Natural killer cell (primary cell): ENCODE measurements around the gene STX5. TPM values are rescaled to one million over a fixed set of nuclear protein-coding genes. Genes with fewer than 3 reads are reported as not detected.
"Not testable (repeated sequence)": the region's sequence is repeated elsewhere in the genome, so short reads cannot be mapped to it uniquely, and the experiment has no call there.

Experiments used
- ATAC-seq, 3 donors: fragments of 150-1000 bp in 2 of 3; fragments of 200-7000 bp in 1 of 3; cut with Tn5 transposase; 1 replicate in 1 of 3; 2 replicates in 2 of 3; pipeline ENCODE4 v1.10.0; 2021; ENCODE audit warnings: mild to moderate bottlenecking in 2 of 3, moderate library complexity in 2 of 3
- DNase-seq, 2 donors: peaks; one replicate each; pipeline versions ENCODE4 v3.0.0 to v3.0.0-alpha.2; 2013 to 2021; ENCODE audit warnings: mixed read lengths in 1 of 2
- H3K27ac ChIP-seq: one replicate; pipeline ENCODE4 v1.5.1; 2013; ENCODE audit warnings: mild to moderate bottlenecking, low read length
- H3K27me3 ChIP-seq: one replicate; pipeline ENCODE4 v1.6.1; 2013; ENCODE audit warnings: low read length; ENCODE audit not compliant: control insufficient read depth, insufficient read depth
- H3K36me3 ChIP-seq: one replicate; pipeline ENCODE4 v1.6.1; 2013; ENCODE audit warnings: low read length; ENCODE audit not compliant: control insufficient read depth, insufficient read depth
- H3K4me1 ChIP-seq: one replicate; pipeline ENCODE4 v1.6.1; 2013; ENCODE audit warnings: low read length; ENCODE audit not compliant: control insufficient read depth, insufficient read depth
- H3K4me3 ChIP-seq: one replicate; pipeline ENCODE4 v1.5.1; 2013; ENCODE audit warnings: low read length
- H3K9me3 ChIP-seq: one replicate; pipeline ENCODE4 v1.6.1; 2013; ENCODE audit warnings: low read length; ENCODE audit not compliant: control insufficient read depth, insufficient read depth
- H3K27ac Mint-ChIP-seq, 2 donors: one replicate each; pipeline ENCODE4 v1.8.0; 2022; ENCODE audit warnings: mild to moderate bottlenecking in 2 of 2, mixed read lengths in 2 of 2, moderate library complexity in 1 of 2
- H3K27me3 Mint-ChIP-seq, 2 donors: one replicate each; pipeline ENCODE4 v1.8.0; 2022; ENCODE audit warnings: low read depth in 2 of 2, mixed read lengths in 2 of 2
- H3K36me3 Mint-ChIP-seq: one replicate; pipeline ENCODE4 v1.8.0; 2022; ENCODE audit warnings: mixed read lengths
- H3K4me1 Mint-ChIP-seq, 2 donors: one replicate each; pipeline ENCODE4 v1.8.0; 2022; ENCODE audit warnings: mixed read lengths in 2 of 2
- H3K4me3 Mint-ChIP-seq: one replicate; pipeline ENCODE4 v1.8.0; 2022; ENCODE audit warnings: mild to moderate bottlenecking, moderate library complexity, mixed read lengths
- H3K9me3 Mint-ChIP-seq, 2 donors: one replicate each; pipeline ENCODE4 v1.8.0; 2022; ENCODE audit warnings: mixed read lengths in 2 of 2
- WGBS: methylation state at CpG from one replicate; pipeline ENCODE4 v1.1.7; 2013; ENCODE audit warnings: missing lambda C conversion rate; ENCODE audit not compliant: insufficient coverage; 5-methylcytosine and 5-hydroxymethylcytosine counted together
- intact Hi-C: fragments of 100-400 bp; cut with micrococcal nuclease; formaldehyde crosslinking; loops from one replicate; pipeline ENCODE4 v1.14.2; 2022
- total RNA-seq, 4 donors: library from RNA; stranded (reverse); fragments of 120-200 nt in 1 of 4; gene quantifications; one replicate each; pipeline versions ENCODE4 v1.2.3 to v1.2.4, GENCODE V29; 2013 to 2022
- TF ChIP-seq, protein P1 (sequence below): fragments of 200-600 bp; IDR thresholded peaks from one replicate; pipeline ENCODE4 v1.8.0; 2022; ENCODE audit warnings: antibody characterized with exemption

The STX5 gene
- total RNA-seq, 3 donors from 2014 or later (not counting 1 experiment from before 2014, with no cell fraction given) = 138 to 171 (median 166) TPM

DNA sequence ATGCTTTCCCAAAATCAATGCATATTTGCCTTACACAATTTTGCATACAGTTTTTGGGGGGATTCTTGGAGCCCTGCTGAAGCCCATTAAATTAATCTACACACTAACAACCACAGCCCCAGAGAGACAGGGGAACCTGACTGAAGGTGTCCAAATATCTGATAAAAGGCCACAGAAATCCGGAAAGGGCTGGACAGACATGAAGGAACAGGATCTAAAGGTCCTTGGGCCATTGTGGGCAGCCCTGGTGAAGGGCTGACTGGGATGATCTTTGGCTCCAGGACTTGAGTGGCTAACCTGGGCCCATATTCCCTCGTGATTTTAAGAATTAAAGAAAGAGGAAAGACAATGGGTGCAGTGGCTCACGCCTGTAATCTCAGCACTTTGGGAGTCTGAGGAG is 14.3 kb upstream of the STX5 start:
- H3K27me3 ChIP-seq = no peaks in the 10 kb centered on the region
- no peak overlapping the region for H3K4me3 ChIP-seq
- ATAC-seq (no peak), DNase-seq (no peak)
- no peaks in the 10 kb centered on the region for H3K36me3 Mint-ChIP-seq
- intact Hi-C loops = no loop called here
- no peak overlapping the region for H3K4me3 Mint-ChIP-seq
- no peak overlapping the region for H3K27ac Mint-ChIP-seq
- no peaks in the 10 kb centered on the region for H3K9me3 Mint-ChIP-seq
- H3K27ac ChIP-seq = no peak overlapping the region
- H3K9me3 ChIP-seq = no peaks in the 10 kb centered on the region
- no peaks in the 10 kb centered on the region for H3K36me3 ChIP-seq
- WGBS = 86% methylated on average over 3 of the region's 3 CpGs
- no peaks in the 10 kb centered on the region for H3K4me1 Mint-ChIP-seq
- peaks cover 15% of the 10 kb centered on the region for H3K4me1 ChIP-seq
- TF ChIP-seq, protein P1, sequence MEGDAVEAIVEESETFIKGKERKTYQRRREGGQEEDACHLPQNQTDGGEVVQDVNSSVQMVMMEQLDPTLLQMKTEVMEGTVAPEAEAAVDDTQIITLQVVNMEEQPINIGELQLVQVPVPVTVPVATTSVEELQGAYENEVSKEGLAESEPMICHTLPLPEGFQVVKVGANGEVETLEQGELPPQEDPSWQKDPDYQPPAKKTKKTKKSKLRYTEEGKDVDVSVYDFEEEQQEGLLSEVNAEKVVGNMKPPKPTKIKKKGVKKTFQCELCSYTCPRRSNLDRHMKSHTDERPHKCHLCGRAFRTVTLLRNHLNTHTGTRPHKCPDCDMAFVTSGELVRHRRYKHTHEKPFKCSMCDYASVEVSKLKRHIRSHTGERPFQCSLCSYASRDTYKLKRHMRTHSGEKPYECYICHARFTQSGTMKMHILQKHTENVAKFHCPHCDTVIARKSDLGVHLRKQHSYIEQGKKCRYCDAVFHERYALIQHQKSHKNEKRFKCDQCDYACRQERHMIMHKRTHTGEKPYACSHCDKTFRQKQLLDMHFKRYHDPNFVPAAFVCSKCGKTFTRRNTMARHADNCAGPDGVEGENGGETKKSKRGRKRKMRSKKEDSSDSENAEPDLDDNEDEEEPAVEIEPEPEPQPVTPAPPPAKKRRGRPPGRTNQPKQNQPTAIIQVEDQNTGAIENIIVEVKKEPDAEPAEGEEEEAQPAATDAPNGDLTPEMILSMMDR = no peak
- H3K27me3 Mint-ChIP-seq = no peaks in the 10 kb centered on the region

DNA sequence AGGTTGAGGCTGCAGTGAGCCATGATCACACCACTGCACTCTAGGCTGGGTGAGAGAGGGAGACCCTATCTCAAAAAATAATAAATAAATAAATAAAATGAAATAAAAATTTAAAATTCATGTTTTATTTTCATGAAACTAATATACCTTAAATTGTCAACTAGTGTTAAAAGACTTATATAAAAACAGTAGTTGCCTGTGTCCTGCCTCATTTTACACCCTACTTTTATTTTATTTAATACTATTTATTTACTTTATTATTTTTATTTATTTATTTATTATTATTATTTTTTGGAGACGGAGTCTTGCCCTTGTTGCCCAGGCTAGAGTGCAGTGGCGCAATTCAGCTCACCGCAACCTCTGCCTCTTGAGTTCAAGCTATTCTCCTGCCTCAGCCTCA is 12.3 kb upstream of the STX5 start:
- H3K4me1 ChIP-seq = peaks cover 24% of the 10 kb centered on the region
- DNase-seq = no peak
- no peak overlapping the region for H3K4me3 ChIP-seq
- Mint-ChIP-seq H3K4me3 (no peak overlapping the region), H3K4me1 (peaks cover 7% of the 10 kb centered on the region in 2 donors), H3K27me3 (no peaks in the 10 kb centered on the region), H3K36me3 (no peaks in the 10 kb centered on the region), H3K9me3 (no peaks in the 10 kb centered on the region), H3K27ac (no peak overlapping the region)
- WGBS = 92% methylated on average over 3 of the region's 3 CpGs
- no peaks in the 10 kb centered on the region for H3K9me3 ChIP-seq
- H3K27me3 ChIP-seq = no peaks in the 10 kb centered on the region
- no peak overlapping the region for H3K27ac ChIP-seq
- no peak for ATAC-seq
- H3K36me3 ChIP-seq = no peaks in the 10 kb centered on the region
- TF ChIP-seq, protein P1 = no peak
- intact Hi-C loops = loop anchor here (5.0 kb wide), 2 partner anchors 137 to 287 kb away; partner anchors contain the start of genes BSCL2 and GNG3

DNA sequence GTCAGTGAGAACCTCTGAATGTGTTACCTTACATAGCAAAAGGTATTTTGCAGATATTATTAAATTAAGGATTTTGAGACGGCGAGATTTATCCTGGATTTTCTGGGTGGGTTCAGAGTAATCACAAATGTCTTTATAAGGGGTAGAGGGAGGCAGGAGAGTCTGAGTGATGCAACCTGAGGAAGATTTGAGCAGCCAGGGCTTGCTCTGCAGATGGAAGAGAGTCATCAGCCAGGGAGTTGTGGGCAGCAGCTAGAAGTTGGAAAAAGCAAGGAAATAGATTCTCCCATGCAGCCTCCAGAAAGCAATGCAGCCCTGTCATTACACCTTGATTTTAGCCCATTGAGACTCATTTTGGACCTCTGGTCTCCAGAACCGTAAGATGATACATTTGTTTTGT is 11.6 kb upstream of the STX5 start:
- H3K36me3 ChIP-seq = no peaks in the 10 kb centered on the region
- ATAC-seq = no peak
- 98% methylated on average over 3 of the region's 3 CpGs for WGBS
- no peaks in the 10 kb centered on the region for H3K27me3 Mint-ChIP-seq
- no peak overlapping the region for H3K27ac Mint-ChIP-seq
- no peaks in the 10 kb centered on the region for H3K36me3 Mint-ChIP-seq
- no peaks in the 10 kb centered on the region for H3K9me3 Mint-ChIP-seq
- H3K27me3 ChIP-seq = no peaks in the 10 kb centered on the region
- peaks cover 13% of the 10 kb centered on the region in 2 donors for H3K4me1 Mint-ChIP-seq
- peaks cover 30% of the 10 kb centered on the region for H3K4me1 ChIP-seq
- no peak for DNase-seq
- TF ChIP-seq, protein P1 = no peak
- H3K27ac ChIP-seq = no peak overlapping the region
- intact Hi-C loops = loop anchor here (5.0 kb wide), 2 partner anchors 136 to 286 kb away; partner anchors contain the start of genes BSCL2 and GNG3
- no peak overlapping the region for H3K4me3 ChIP-seq
- H3K9me3 ChIP-seq = no peaks in the 10 kb centered on the region
- H3K4me3 Mint-ChIP-seq = no peak overlapping the region

- H3K36me3 ChIP-seq, DNase-seq, H3K4me3 Mint-ChIP-seq, H3K9me3 ChIP-seq, H3K27ac Mint-ChIP-seq, H3K4me3 ChIP-seq, H3K27me3 Mint-ChIP-seq, H3K9me3 Mint-ChIP-seq, H3K27me3 ChIP-seq, H3K36me3 Mint-ChIP-seq, ATAC-seq: not testable (repeated sequence)
- H3K4me1 ChIP-seq = peaks cover 35% of the 10 kb centered on the region
- 95% methylated on average over 8 of the region's 9 CpGs for WGBS
- intact Hi-C loops = loop anchor here (5.0 kb wide), 2 partner anchors 136 to 286 kb away; partner anchors contain the start of genes BSCL2 and GNG3
- H3K27ac ChIP-seq = peak overlapping the region; percentile 92
- H3K4me1 Mint-ChIP-seq = peaks cover 13% of the 10 kb centered on the region in 2 donors
Observed at GRCh38 chr11:62842891-62843290, 11.0 kb upstream of the STX5 start.
